Motor neuron (in vitro differentiated cells): Measurements from ENCODE around the gene RAF1. TPM values are rescaled to one million over a fixed set of nuclear protein-coding genes. Genes with fewer than 3 reads are reported as not detected.
"Not testable (repeated sequence)": the region's sequence is repeated elsewhere in the genome, so short reads cannot be mapped to it uniquely, and the experiment has no call there.

Experiments
- ATAC-seq, 8 experiments: fragments of 200-7000 bp; cut with Tn5 transposase; replicated peaks in 6 of 8; 2 replicates each; pipeline ENCODE4 v1.8.0; 2021; ENCODE audit warnings: mild to moderate bottlenecking in 8 of 8, moderate library complexity in 8 of 8
- H3K27ac ChIP-seq, 2 donors: fragments of 250-450 bp; sonication (Bioruptor Pico); 2 replicates each; pipeline ENCODE4 v1.9.0; 2021; ENCODE audit warnings: antibody characterized with exemption in 2 of 2, mild to moderate bottlenecking in 2 of 2, moderate library complexity in 1 of 2
- H3K4me1 ChIP-seq, 2 donors: fragments of 250-450 bp; sonication (Bioruptor Pico); replicated peaks in 1 of 2; 2 replicates each; pipeline ENCODE4 v1.6.1; 2021; ENCODE audit warnings: antibody characterized with exemption in 2 of 2, mild to moderate bottlenecking in 2 of 2, moderate library complexity in 1 of 2
- H3K4me3 ChIP-seq, 5 donors: fragments of 250-450 bp; sonication (Bioruptor Pico); 2 replicates each; pipeline ENCODE4 v1.9.0; 2021; ENCODE audit warnings: antibody characterized with exemption in 5 of 5, mild to moderate bottlenecking in 5 of 5, moderate library complexity in 4 of 5
- WGBS, 10 experiments: fragments of 450-650 bp; shearing (Covaris generic); methylation state at CpG; one replicate each; pipeline ENCODE4 v1.0.0; 2022; 5-methylcytosine and 5-hydroxymethylcytosine counted together
- in situ Hi-C, 9 experiments: fragments of 400-800 bp; cut with MboI; loops; one replicate each; pipeline ENCODE4 v1.15.0; 2021; ENCODE audit warnings: low sequenced_read_pairs in 9 of 9, low pct_unique_long_range_greater_than_20kb in 2 of 9; ENCODE audit not compliant: unreplicated experiment in 9 of 9
- total RNA-seq, 8 experiments: library from RNA; unstranded; fragments of 300-600 nt; gene quantifications; 2 replicates each; pipeline versions ENCODE4 v1.2.3 to v1.2.4, GENCODE V29; 2022

The RAF1 gene
- total RNA-seq, 8 experiments from 2014 or later: 62.0 to 121 (median 75.6) TPM

- in situ Hi-C loops: no loop called here
- 70 to 100% (median 81%) methylated on average over 1 to 3 of the region's 3 CpGs; no CpG with 5 or more reads in 4 of the 10 experiments for WGBS, 10 experiments
Measured at GRCh38 chr3:12671120-12671450, 7.2 kb upstream of the RAF1 start.

GRCh38 chr3:12670365-12671119, 6.6 kb upstream of the RAF1 start:
- 67 to 100% (median 96%) methylated on average over 1 to 4 of the region's 10 CpGs; no CpG with 5 or more reads in 2 of the 10 experiments for WGBS, 10 experiments
- in situ Hi-C loops: no loop called here
- ATAC-seq: peak in 2 of 8 experiments; percentile 78 to 82
- Histone ChIP-seq H3K4me3 (no peak overlapping the region), H3K4me1 (no peaks in the 10 kb centered on the region), H3K27ac (no peak overlapping the region)

More at GRCh38 chr3:12671120-12671450, 7.2 kb upstream of the RAF1 start:
- ATAC-seq: no peak
- Histone ChIP-seq H3K4me3 (no peak overlapping the region), H3K27ac (no peak overlapping the region), H3K4me1 (no peaks in the 10 kb centered on the region)

GRCh38 chr3:12663401-12663935, 449 bp downstream of the RAF1 start:
- H3K27ac ChIP-seq: peak overlapping the region; percentile 98
- H3K4me3 ChIP-seq: peak overlapping the region; percentile 83 to 98 (median 89)
- ATAC-seq: peak; percentile 30 to 62 (median 54)
- in situ Hi-C loops: no loop called here
- H3K4me1 ChIP-seq: peaks cover 0 to 18% of the 10 kb centered on the region in 2 donors
- WGBS, 10 experiments: 0 to 1% (median 0%) methylated on average over 6 to 11 of the region's 45 CpGs; no CpG with 5 or more reads in 6 of the 10 experiments

GRCh38 chr3:12662593-12663400, 1.1 kb downstream of the RAF1 start:
- H3K27ac ChIP-seq: peak overlapping the region; percentile 98
- peak; percentile 8 to 26 (median 22) for ATAC-seq
- in situ Hi-C loops: no loop called here
- H3K4me1 ChIP-seq: peaks cover 0 to 18% of the 10 kb centered on the region in 2 donors
- H3K4me3 ChIP-seq: peak overlapping the region; percentile 83 to 98 (median 89)
- 0 to 3% (median 0%) methylated on average over 5 to 15 of the region's 26 CpGs; no CpG with 5 or more reads in 2 of the 10 experiments for WGBS, 10 experiments

GRCh38 chr3:12661926-12662592, 1.9 kb downstream of the RAF1 start:
- ATAC-seq: no peak
- H3K27ac ChIP-seq: no peak overlapping the region
- peak overlapping the region; percentile 83 to 98 (median 89) for H3K4me3 ChIP-seq
- H3K4me1 ChIP-seq: peaks cover 0 to 18% of the 10 kb centered on the region in 2 donors
- 0 to 43% (median 9%) methylated on average over 2 to 5 of the region's 5 CpGs; no CpG with 5 or more reads in 2 of the 10 experiments for WGBS, 10 experiments
- in situ Hi-C loops: no loop called here

- 81 to 100% (median 91%) methylated on average over 2 to 13 of the region's 13 CpGs; no CpG with 5 or more reads in 2 of the 10 experiments for WGBS, 10 experiments
- ATAC-seq, H3K27ac ChIP-seq, in situ Hi-C loops: not testable (repeated sequence)
- H3K4me1 ChIP-seq: peaks cover 0 to 18% of the 10 kb centered on the region in 2 donors
- H3K4me3 ChIP-seq: peak overlapping the region in 1 of 5 donors; percentile 15
Measured at GRCh38 chr3:12661375-12661774, 2.5 kb downstream of the RAF1 start.

- in situ Hi-C loops: no loop called here
- Histone ChIP-seq H3K27ac (no peak overlapping the region), H3K4me3 (no peak overlapping the region), H3K4me1 (peaks cover 0 to 18% of the 10 kb centered on the region in 2 donors)
- 44 to 100% (median 79%) methylated on average over 1 to 2 of the region's 2 CpGs for WGBS, 10 experiments
- no peak for ATAC-seq
Measured at GRCh38 chr3:12660196-12660595, 3.7 kb downstream of the RAF1 start.

GRCh38 chr3:12659316-12660015, 4.5 kb downstream of the RAF1 start:
- 57 to 100% (median 86%) methylated on average over 1 to 3 of the region's 3 CpGs; no CpG with 5 or more reads in 5 of the 10 experiments for WGBS, 10 experiments
- in situ Hi-C loops: no loop called here
- H3K4me1 ChIP-seq: peaks cover 0 to 14% of the 10 kb centered on the region in 2 donors
- no peak overlapping the region for H3K27ac ChIP-seq
- H3K4me3 ChIP-seq: no peak overlapping the region
- ATAC-seq: no peak

GRCh38 chr3:12658593-12659058, 5.3 kb downstream of the RAF1 start:
- peak in 3 of 8 experiments; percentile 33 to 55 (median 49) for ATAC-seq

GRCh38 chr3:12656850-12657249, 7.1 kb downstream of the RAF1 start:
- WGBS, 10 experiments: 81 to 100% (median 92%) methylated on average over 2 to 5 of the region's 6 CpGs; no CpG with 5 or more reads in 1 of the 10 experiments
- Histone ChIP-seq H3K4me1 (peaks cover 0 to 18% of the 10 kb centered on the region in 2 donors), H3K4me3 (no peak overlapping the region), H3K27ac (no peak overlapping the region)
- no peak for ATAC-seq
- in situ Hi-C loops: no loop called here

More at GRCh38 chr3:12658593-12659058, 5.3 kb downstream of the RAF1 start:
- in situ Hi-C loops: no loop called here
- Histone ChIP-seq H3K4me1 (peaks cover 0 to 18% of the 10 kb centered on the region in 2 donors), H3K4me3 (no peak overlapping the region), H3K27ac (no peak overlapping the region)
- 0 to 97% (median 91%) methylated on average over 1 to 4 of the region's 4 CpGs; no CpG with 5 or more reads in 1 of the 10 experiments for WGBS, 10 experiments

- Histone ChIP-seq H3K4me3 (no peak overlapping the region), H3K27ac (no peak overlapping the region), H3K4me1 (peaks cover 0 to 15% of the 10 kb centered on the region in 2 donors)
- ATAC-seq: no peak
- in situ Hi-C loops: no loop called here
Measured at GRCh38 chr3:12656193-12656592, 7.7 kb downstream of the RAF1 start.

GRCh38 chr3:12655701-12656100, 8.2 kb downstream of the RAF1 start:
- in situ Hi-C loops: no loop called here
- ATAC-seq: no peak
- Histone ChIP-seq H3K27ac (no peak overlapping the region), H3K4me1 (peaks cover 0 to 13% of the 10 kb centered on the region in 2 donors), H3K4me3 (no peak overlapping the region)
- WGBS, 10 experiments: 50 to 100% (median 83%) methylated on average over 1 to 4 of the region's 4 CpGs; no CpG with 5 or more reads in 2 of the 10 experiments
